Natural killer cell (primary cell): ENCODE data around the gene MCEMP1. TPM values are rescaled to one million over a fixed set of nuclear protein-coding genes. Genes with fewer than 3 reads are reported as not detected.
A peak's percentile ranks its signal among the peaks of the same experiment; 100 is the strongest.

Source experiments
- ATAC-seq, 3 donors: fragments of 150-1000 bp in 2 of 3; fragments of 200-7000 bp in 1 of 3; cut with Tn5 transposase; 1 replicate in 1 of 3; 2 replicates in 2 of 3; pipeline ENCODE4 v1.10.0; 2021; ENCODE audit warnings: mild to moderate bottlenecking in 2 of 3, moderate library complexity in 2 of 3
- DNase-seq, 2 donors: peaks; one replicate each; pipeline versions ENCODE4 v3.0.0 to v3.0.0-alpha.2; 2013 to 2021; ENCODE audit warnings: mixed read lengths in 1 of 2
- H3K27ac ChIP-seq: one replicate; pipeline ENCODE4 v1.5.1; 2013; ENCODE audit warnings: mild to moderate bottlenecking, low read length
- H3K27me3 ChIP-seq: one replicate; pipeline ENCODE4 v1.6.1; 2013; ENCODE audit warnings: low read length; ENCODE audit not compliant: control insufficient read depth, insufficient read depth
- H3K36me3 ChIP-seq: one replicate; pipeline ENCODE4 v1.6.1; 2013; ENCODE audit warnings: low read length; ENCODE audit not compliant: control insufficient read depth, insufficient read depth
- H3K4me1 ChIP-seq: one replicate; pipeline ENCODE4 v1.6.1; 2013; ENCODE audit warnings: low read length; ENCODE audit not compliant: control insufficient read depth, insufficient read depth
- H3K4me3 ChIP-seq: one replicate; pipeline ENCODE4 v1.5.1; 2013; ENCODE audit warnings: low read length
- H3K9me3 ChIP-seq: one replicate; pipeline ENCODE4 v1.6.1; 2013; ENCODE audit warnings: low read length; ENCODE audit not compliant: control insufficient read depth, insufficient read depth
- H3K27ac Mint-ChIP-seq, 2 donors: one replicate each; pipeline ENCODE4 v1.8.0; 2022; ENCODE audit warnings: mild to moderate bottlenecking in 2 of 2, mixed read lengths in 2 of 2, moderate library complexity in 1 of 2
- H3K27me3 Mint-ChIP-seq, 2 donors: one replicate each; pipeline ENCODE4 v1.8.0; 2022; ENCODE audit warnings: low read depth in 2 of 2, mixed read lengths in 2 of 2
- H3K36me3 Mint-ChIP-seq: one replicate; pipeline ENCODE4 v1.8.0; 2022; ENCODE audit warnings: mixed read lengths
- H3K4me1 Mint-ChIP-seq, 2 donors: one replicate each; pipeline ENCODE4 v1.8.0; 2022; ENCODE audit warnings: mixed read lengths in 2 of 2
- H3K4me3 Mint-ChIP-seq: one replicate; pipeline ENCODE4 v1.8.0; 2022; ENCODE audit warnings: mild to moderate bottlenecking, moderate library complexity, mixed read lengths
- H3K9me3 Mint-ChIP-seq, 2 donors: one replicate each; pipeline ENCODE4 v1.8.0; 2022; ENCODE audit warnings: mixed read lengths in 2 of 2
- WGBS: methylation state at CpG from one replicate; pipeline ENCODE4 v1.1.7; 2013; ENCODE audit warnings: missing lambda C conversion rate; ENCODE audit not compliant: insufficient coverage; 5-methylcytosine and 5-hydroxymethylcytosine counted together
- intact Hi-C: fragments of 100-400 bp; cut with micrococcal nuclease; formaldehyde crosslinking; loops from one replicate; pipeline ENCODE4 v1.14.2; 2022
- total RNA-seq, 4 donors: library from RNA; stranded (reverse); fragments of 120-200 nt in 1 of 4; gene quantifications; one replicate each; pipeline versions ENCODE4 v1.2.3 to v1.2.4, GENCODE V29; 2013 to 2022
- TF ChIP-seq, protein P1 (sequence below): fragments of 200-600 bp; IDR thresholded peaks from one replicate; pipeline ENCODE4 v1.8.0; 2022; ENCODE audit warnings: antibody characterized with exemption

The MCEMP1 gene
- total RNA-seq, 3 donors from 2014 or later (not counting 1 experiment from before 2014, with no cell fraction given): 0.59 to 4.8 (median 1.8) TPM

DNA sequence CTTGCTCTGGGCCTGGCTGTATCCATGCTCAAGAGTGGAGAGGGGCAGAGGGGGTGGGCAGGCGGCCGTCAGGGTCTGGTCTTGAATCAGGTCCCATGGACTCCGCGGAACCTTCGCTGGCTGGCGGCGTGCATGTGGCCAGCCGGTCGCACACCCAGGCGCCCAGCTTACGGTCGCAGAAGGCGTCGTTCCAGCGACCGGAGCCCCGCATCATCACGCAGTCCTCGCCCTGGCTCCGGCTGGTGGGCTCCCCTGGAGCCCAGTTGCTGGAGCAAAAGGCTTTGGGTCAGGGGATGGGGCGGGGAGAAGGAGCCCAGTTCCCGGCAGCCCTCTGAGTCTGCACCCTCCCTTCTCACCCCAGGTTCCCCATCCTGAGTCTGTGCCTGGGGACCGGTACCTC, 12.3 kb downstream of the MCEMP1 start:
- intact Hi-C loops: loop anchor here (10.0 kb wide), 1 partner anchor 54 kb away; the partner anchor contains the start of genes PCP2 and STXBP2
- ATAC-seq (no peak), DNase-seq (no peak)
- Mint-ChIP-seq H3K36me3 (no peaks in the 10 kb centered on the region), H3K27ac (no peak overlapping the region), H3K4me3 (no peak overlapping the region), H3K9me3 (no peaks in the 10 kb centered on the region), H3K27me3 (no peaks in the 10 kb centered on the region), H3K4me1 (peaks cover 0 to 12% of the 10 kb centered on the region in 2 donors)
- no peak overlapping the region for H3K4me3 ChIP-seq
- H3K27ac ChIP-seq: no peak overlapping the region
- TF ChIP-seq, protein P1, sequence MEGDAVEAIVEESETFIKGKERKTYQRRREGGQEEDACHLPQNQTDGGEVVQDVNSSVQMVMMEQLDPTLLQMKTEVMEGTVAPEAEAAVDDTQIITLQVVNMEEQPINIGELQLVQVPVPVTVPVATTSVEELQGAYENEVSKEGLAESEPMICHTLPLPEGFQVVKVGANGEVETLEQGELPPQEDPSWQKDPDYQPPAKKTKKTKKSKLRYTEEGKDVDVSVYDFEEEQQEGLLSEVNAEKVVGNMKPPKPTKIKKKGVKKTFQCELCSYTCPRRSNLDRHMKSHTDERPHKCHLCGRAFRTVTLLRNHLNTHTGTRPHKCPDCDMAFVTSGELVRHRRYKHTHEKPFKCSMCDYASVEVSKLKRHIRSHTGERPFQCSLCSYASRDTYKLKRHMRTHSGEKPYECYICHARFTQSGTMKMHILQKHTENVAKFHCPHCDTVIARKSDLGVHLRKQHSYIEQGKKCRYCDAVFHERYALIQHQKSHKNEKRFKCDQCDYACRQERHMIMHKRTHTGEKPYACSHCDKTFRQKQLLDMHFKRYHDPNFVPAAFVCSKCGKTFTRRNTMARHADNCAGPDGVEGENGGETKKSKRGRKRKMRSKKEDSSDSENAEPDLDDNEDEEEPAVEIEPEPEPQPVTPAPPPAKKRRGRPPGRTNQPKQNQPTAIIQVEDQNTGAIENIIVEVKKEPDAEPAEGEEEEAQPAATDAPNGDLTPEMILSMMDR: no peak
- peaks cover 40% of the 10 kb centered on the region for H3K9me3 ChIP-seq
- H3K36me3 ChIP-seq: no peaks in the 10 kb centered on the region
- 50% methylated on average over 21 of the region's 23 CpGs for WGBS
- no peaks in the 10 kb centered on the region for H3K27me3 ChIP-seq
- peaks cover 38% of the 10 kb centered on the region for H3K4me1 ChIP-seq

DNA sequence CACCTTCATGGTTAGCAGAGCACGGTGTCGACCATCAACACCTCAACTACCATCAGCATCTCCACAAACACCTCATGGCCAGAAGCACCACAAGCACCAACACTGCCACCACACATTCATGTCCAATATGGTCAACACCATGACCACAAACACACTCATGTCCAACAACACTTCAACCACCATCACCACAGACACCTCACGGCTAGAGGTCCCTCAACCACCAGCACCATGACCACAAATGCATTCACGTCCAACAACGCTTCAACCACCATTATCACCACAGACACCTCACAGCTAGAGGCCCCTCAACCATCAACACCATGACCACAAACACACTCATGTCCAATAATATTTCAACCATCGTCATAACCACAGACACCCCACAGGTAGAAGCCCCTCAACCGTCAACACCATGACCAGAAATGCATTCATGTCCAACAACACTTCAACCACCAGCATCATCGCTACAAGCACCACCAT, 13.9 kb downstream of the MCEMP1 start:
- ATAC-seq (peak; percentile 28 to 41 (median 36)), DNase-seq (peak; percentile 63 to 69)
- no peaks in the 10 kb centered on the region for H3K27me3 ChIP-seq
- Mint-ChIP-seq H3K27me3 (no peaks in the 10 kb centered on the region), H3K4me3 (no peak overlapping the region), H3K4me1 (peaks cover 0 to 5% of the 10 kb centered on the region in 2 donors), H3K9me3 (no peaks in the 10 kb centered on the region), H3K27ac (no peak overlapping the region), H3K36me3 (no peaks in the 10 kb centered on the region)
- 24% methylated on average over 8 of the region's 8 CpGs for WGBS
- no peaks in the 10 kb centered on the region for H3K36me3 ChIP-seq
- H3K9me3 ChIP-seq: peaks cover 40% of the 10 kb centered on the region
- no peak overlapping the region for H3K4me3 ChIP-seq
- intact Hi-C loops: loop anchor here (1.0 to 5.0 kb wide), 3 partner anchors 10 to 499 kb away; no protein-coding TSS in a partner anchor
- peaks cover 49% of the 10 kb centered on the region for H3K4me1 ChIP-seq
- TF ChIP-seq, protein P1: no peak
- peak overlapping the region; percentile 81 for H3K27ac ChIP-seq

DNA sequence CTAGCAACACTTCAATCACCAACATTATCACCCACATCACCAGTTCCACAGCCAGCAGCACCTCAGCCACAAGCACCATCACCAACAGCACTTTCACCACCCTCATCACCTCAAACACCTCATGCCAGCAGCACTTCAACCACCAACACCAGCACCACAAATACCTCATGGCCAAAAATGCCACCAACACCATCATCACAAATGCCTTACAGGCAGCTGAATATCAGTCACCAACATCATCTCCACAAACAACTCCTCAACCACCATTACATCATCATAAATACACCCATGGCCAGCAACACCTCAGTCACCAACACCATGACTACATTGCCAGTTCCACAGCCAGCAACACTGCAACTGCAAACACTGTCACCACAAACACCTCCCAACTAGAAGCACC, 14.6 kb downstream of the MCEMP1 start:
- no peak overlapping the region for H3K27ac Mint-ChIP-seq
- H3K4me1 Mint-ChIP-seq: no peaks in the 10 kb centered on the region
- TF ChIP-seq, protein P1: no peak
- H3K36me3 Mint-ChIP-seq: no peaks in the 10 kb centered on the region
- Histone ChIP-seq H3K36me3 (no peaks in the 10 kb centered on the region), H3K4me1 (peaks cover 49% of the 10 kb centered on the region), H3K27me3 (no peaks in the 10 kb centered on the region), H3K9me3 (peaks cover 40% of the 10 kb centered on the region), H3K27ac (peak overlapping the region; percentile 81), H3K4me3 (no peak overlapping the region)
- ATAC-seq (peak; percentile 35 to 49 (median 35)), DNase-seq (peak; percentile 52 to 72)
- H3K27me3 Mint-ChIP-seq: peaks cover 0 to under 1% of the 10 kb centered on the region in 2 donors
- no peaks in the 10 kb centered on the region for H3K9me3 Mint-ChIP-seq
- intact Hi-C loops: loop anchor here (2.0 to 5.0 kb wide), 2 partner anchors 115 to 499 kb away; no protein-coding TSS in a partner anchor
- H3K4me3 Mint-ChIP-seq: no peak overlapping the region
